ENCODE measurements around the gene MYH2. TPM values are rescaled to one million over a fixed set of nuclear protein-coding genes. Genes with fewer than 3 reads are reported as not detected.

Gene MYH2
- total RNA-seq, result 137 TPM

GRCh38 chr17:10549096-10549842 lies at the start of gene MYH2:
TSS of gene MYH2 (minus strand) at chr17:10549658. CDS start at chr17:10547920, 1,738 bp downstream.

GRCh38 chr17:10518271-10519037 lies 31.0 kb downstream of the MYH2 start, which contains the start of gene MYH1:
TSS of gene MYH1 (minus strand) at chr17:10518542. CDS start at chr17:10516642, 1,900 bp downstream.

Other genes starting within 250 kb of the MYH2 start
- 0.18 TPM for gene MYH13, start 176.7 kb downstream of the MYH2 start, total RNA-seq
- gene MYH8, start 127.7 kb downstream of the MYH2 start, total RNA-seq, result 1,213 TPM
- gene MYH4, start 80.1 kb downstream of the MYH2 start, total RNA-seq, result 0.99 TPM
- gene MYH1, start 31.1 kb downstream of the MYH2 start, total RNA-seq, result 1.5 TPM
- gene MYH3, start 107.7 kb upstream of the MYH2 start, total RNA-seq, result 802 TPM
- 86.5 TPM for gene SCO1, start 147.9 kb upstream of the MYH2 start, total RNA-seq
- 15.9 TPM for gene ADPRM, start 147.9 kb upstream of the MYH2 start, total RNA-seq
- 4.1 TPM for gene TMEM220, start 180.4 kb upstream of the MYH2 start, total RNA-seq

Measured in metanephros (tissue), 1 donor.